GM18870 (cell line): ENCODE data around the gene ZDHHC11B.
"Not testable (repeated sequence)": the region's sequence is repeated elsewhere in the genome, so short reads cannot be mapped to it uniquely, and the experiment has no call there.

ENCODE experiments used
- ATAC-seq: cut with Tn5 transposase; IDR thresholded peaks from one replicate; pipeline ENCODE4 v1.9.1; 2021; ENCODE audit warnings: moderate library complexity; ENCODE audit not compliant: unreplicated experiment

The ZDHHC11B gene

GRCh38 chr5:691049-691448 is 93.5 kb downstream of the ZDHHC11B start:
- ATAC-seq = not testable (repeated sequence)

- ATAC-seq = not testable (repeated sequence)
Measured at GRCh38 chr5:690293-690692, 94.2 kb downstream of the ZDHHC11B start.

- not testable (repeated sequence) for ATAC-seq
Measured at GRCh38 chr5:688348-689010, 96.0 kb downstream of the ZDHHC11B start.

DNA sequence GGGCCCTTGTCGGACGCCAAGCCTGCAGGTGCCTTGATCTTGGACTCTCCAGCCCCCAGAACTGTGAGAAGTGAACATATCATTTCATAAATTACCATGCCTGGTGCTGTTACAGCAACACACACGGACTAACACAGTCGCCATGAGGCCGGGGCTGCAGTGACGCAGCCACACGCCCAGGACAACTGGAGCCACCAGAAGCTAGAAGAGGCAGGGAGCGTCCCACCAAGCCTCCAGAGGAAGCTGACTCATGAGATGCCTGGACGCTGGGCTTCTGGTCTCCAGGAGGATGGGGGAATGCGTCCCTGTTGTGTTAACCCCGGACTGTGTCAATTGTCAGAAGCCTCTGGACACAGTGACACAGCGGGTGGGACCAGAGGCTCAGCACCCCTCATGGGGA is 97.6 kb downstream of the ZDHHC11B start:
- ATAC-seq = not testable (repeated sequence)

GRCh38 chr5:686172-686523 is 98.4 kb downstream of the ZDHHC11B start:
- ATAC-seq = not testable (repeated sequence)

- no peak for ATAC-seq
Measured at GRCh38 chr5:685262-686171, 99.0 kb downstream of the ZDHHC11B start.

DNA sequence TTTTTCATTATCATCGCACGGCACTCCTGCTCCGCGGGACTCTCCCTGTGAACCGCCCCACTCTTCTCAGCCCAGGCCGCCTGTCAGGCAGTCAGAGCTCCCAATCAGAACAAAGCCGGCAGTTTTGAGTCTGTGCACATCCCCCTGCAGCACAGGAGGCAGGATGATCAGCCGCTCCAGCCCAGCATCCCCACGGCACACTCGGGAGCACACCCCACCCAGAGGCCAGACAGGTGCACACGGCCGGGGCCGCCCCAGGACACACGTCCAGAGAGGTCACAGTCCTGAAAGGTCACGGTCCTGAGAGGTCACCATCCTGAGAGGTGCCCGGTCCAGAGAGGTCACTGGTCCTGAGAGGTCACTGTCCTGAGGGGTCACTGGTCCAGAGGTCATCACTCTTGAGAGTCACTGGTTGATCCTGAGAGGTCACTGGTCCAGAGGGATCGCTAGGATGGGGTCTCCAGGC is 99.7 kb downstream of the ZDHHC11B start:
- ATAC-seq = no peak

- ATAC-seq = no peak
Measured at GRCh38 chr5:683551-684481, 100.7 kb downstream of the ZDHHC11B start.

DNA sequence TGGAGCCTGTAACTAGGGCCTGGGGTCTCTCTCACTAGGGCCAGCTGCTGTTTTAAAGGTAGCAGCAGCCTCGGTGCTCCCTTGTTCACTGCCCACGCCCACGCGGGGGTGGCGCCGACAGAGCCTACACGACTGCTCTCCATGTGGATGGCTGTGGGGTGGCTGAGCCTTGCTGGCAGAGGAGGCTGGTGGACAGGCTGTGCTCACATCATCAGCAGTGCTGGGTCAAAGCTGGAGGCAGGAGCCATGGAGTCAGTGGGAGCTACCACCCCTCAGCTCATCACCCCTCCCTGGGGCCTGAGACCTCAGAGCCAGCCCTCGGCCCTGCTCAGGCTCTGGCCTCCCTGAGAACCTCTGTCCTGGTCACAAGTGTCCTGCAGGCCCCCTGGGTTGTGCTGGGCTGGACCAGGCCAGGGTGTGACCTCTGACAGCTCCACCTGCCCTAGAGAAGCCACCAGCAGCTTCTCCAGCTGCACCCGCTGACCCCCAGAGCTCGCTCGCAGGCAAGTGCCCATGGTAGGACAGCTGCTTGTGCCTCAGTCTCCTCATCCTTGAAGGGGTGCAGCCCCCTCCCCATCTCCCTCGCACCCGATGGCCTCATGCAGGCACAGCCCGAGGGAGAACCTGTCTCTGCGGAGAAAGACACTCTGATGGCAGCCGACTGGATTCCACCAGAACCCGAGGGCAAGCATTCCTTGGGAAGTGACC is 101.7 kb downstream of the ZDHHC11B start:
- not testable (repeated sequence) for ATAC-seq

GRCh38 chr5:682216-682615 is 102.3 kb downstream of the ZDHHC11B start:
- not testable (repeated sequence) for ATAC-seq

GRCh38 chr5:681317-682191 is 103.0 kb downstream of the ZDHHC11B start:
- not testable (repeated sequence) for ATAC-seq

GRCh38 chr5:680836-681235 is 103.7 kb downstream of the ZDHHC11B start:
- not testable (repeated sequence) for ATAC-seq

DNA sequence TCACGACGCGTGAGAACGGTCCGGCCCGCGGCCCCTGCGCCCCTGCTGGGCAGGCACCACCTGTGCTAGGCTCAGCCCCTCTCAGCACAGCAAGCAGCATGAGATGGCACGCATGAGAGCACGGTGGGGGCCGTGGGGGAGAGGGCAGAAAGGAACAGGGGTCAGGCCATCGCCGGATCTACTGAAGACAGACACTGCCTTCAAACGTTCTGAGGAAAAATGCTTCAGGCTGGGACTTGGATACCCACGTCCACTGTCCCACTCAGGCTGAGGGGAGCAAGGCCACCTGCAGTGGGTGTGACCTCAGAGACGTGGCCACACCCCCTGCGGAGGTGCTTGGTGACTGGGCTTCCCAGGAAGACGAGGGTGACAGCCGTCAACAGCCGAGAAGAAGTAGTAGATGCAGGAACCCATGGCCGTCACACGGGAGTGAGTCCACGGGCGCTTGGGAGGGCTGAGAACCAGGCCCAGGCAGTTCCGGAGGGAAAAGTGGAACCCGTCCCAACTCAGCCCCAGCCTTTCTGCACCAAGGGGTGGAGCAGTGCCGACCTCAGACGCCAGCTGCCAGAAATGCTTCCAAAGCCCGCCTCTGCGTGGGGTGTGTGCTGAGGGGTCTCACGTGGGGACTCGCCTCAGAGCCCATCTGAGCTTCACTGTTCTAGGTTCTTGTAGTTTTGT is 104.3 kb downstream of the ZDHHC11B start:
- not testable (repeated sequence) for ATAC-seq

DNA sequence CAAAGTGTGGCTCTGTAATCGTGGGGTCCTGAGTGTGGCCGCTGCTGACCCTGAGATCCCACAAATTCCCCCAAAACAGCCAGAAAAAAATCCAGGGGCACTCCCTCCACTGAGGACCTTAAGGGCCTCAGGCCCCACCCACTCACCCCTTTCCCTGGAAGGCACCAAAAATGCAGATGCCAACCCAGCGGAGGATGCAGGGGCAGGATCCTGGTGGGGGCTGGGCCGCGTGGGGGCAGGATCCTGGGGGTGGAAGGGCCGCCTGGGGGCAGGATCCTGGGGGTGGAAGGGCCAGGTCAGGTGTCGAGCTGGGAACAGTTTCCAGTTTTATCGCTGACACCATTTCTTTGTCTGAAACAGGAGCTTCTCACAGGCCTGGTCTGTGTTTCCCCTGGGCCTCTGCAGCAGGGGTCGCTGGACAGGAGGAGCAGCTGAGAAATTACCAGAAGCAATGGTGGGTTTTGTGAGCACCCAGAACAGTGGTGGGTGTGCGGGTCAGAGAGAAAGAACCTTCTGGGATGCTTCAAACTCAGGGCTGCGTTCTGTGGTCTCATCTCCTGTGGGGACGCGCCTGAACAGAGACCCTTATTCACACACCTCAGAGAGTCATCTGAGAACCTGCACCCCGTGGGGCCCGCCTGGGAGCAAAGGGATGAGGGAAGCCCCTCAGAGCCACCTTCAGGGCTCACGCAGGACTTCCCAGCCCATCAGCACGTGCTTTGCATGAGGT is 105.2 kb downstream of the ZDHHC11B start:
- not testable (repeated sequence) for ATAC-seq

GRCh38 chr5:678521-678920 is 106.0 kb downstream of the ZDHHC11B start:
- ATAC-seq = not testable (repeated sequence)

DNA sequence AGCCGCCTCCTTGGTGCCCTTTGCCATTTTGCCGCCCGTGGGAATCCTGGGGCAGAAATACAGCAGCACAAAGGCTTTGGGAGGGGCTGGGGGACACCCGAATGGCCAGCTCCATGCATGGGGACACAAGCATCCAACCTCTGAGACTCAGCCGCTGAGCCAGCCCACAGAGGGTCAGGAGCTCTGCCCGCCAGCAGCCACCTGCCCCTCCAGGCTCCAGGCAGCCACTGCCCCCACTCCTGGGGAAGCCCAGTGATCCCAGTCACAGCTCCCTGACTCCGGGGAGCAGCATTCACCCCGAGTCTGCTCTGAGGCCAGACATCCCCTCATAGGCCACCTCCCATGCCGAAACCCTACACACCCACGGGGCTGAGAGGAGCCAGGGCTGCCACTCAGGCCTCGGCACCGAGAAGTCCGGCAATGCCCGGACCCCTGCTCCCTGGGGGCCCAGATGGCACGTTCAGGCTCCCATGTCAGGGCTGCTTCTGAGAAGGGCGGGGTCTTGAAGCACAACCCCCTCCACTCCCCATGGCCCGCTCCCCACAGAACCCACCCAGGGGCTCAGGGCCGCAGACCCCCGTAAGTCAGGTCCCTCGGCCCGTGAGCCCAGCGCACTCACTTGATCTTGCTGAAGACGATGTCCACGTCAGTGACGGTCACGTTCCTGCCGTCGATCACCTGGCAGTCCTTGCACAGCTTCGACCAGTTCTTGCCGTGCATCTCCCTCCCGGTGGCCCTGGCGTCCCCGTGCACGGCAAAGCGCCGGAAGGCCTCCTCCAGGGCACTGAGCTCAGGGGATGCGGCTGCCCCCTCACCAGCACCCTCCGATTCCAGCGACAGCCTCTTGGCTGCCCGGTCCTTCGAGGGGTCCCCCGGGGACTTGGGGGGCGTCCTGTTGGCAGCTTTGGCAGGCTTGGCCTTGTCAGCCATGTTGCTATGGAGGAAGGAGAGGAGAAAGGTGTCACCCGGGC is 107.1 kb downstream of the ZDHHC11B start:
- no peak for ATAC-seq

GRCh38 chr5:676699-677076 is 107.8 kb downstream of the ZDHHC11B start:
- no peak for ATAC-seq
